Liver (tissue), 9 donors: Measurements from ENCODE around the gene DCPS. TPM values are rescaled to one million over a fixed set of nuclear protein-coding genes. Genes with fewer than 3 reads are reported as not detected.
A peak's percentile ranks its signal among the peaks of the same experiment; 100 is the strongest.

ENCODE experiments used
- DNase-seq: peaks from one replicate; pipeline ENCODE4 v3.0.0-alpha.2; 2017; ENCODE audit warnings: low spot score
- H3K27ac ChIP-seq, 2 donors: one replicate each; pipeline ENCODE4 v1.7.0; 2013; ENCODE audit warnings: inconsistent platforms in 2 of 2, low read length in 2 of 2, control low read depth in 1 of 2, low read depth in 1 of 2, mild to moderate bottlenecking in 1 of 2
- H3K27me3 ChIP-seq, 4 donors: one replicate each; pipeline versions ENCODE4 v1.6.1 to v1.7.0; 2013; ENCODE audit warnings: low read length in 3 of 4, inconsistent platforms in 1 of 4, mild to moderate bottlenecking in 1 of 4, moderate library complexity in 1 of 4; ENCODE audit not compliant: control insufficient read depth in 4 of 4, insufficient read depth in 4 of 4
- H3K36me3 ChIP-seq, 4 donors: one replicate each; pipeline versions ENCODE4 v1.6.1 to v1.7.0; 2013; ENCODE audit warnings: low read length in 3 of 4, mild to moderate bottlenecking in 3 of 4, low read depth in 1 of 4, moderate library complexity in 1 of 4; ENCODE audit not compliant: control insufficient read depth in 4 of 4, insufficient read depth in 3 of 4
- H3K4me1 ChIP-seq, 4 donors: one replicate each; pipeline versions ENCODE4 v1.6.1 to v1.7.0; 2013; ENCODE audit warnings: low read length in 3 of 4, mild to moderate bottlenecking in 3 of 4, moderate library complexity in 1 of 4; ENCODE audit not compliant: control insufficient read depth in 4 of 4, insufficient read depth in 4 of 4
- H3K4me3 ChIP-seq, 3 donors: one replicate each; pipeline versions ENCODE4 v1.6.1 to v1.7.0; 2013; ENCODE audit warnings: low read length in 3 of 3, control low read depth in 1 of 3, low read depth in 1 of 3, mild to moderate bottlenecking in 1 of 3
- H3K9ac ChIP-seq, 2 donors: one replicate each; pipeline ENCODE4 v1.7.0; 2013; ENCODE audit warnings: low read length in 2 of 2, mild to moderate bottlenecking in 2 of 2, moderate library complexity in 2 of 2, control low read depth in 1 of 2, low read depth in 1 of 2
- H3K9me3 ChIP-seq, 4 donors: one replicate each; pipeline versions ENCODE4 v1.6.1 to v1.7.0; 2013; ENCODE audit warnings: low read length in 3 of 4; ENCODE audit not compliant: control insufficient read depth in 4 of 4
- ATF3 ChIP-seq: IDR thresholded peaks from 2 replicates; pipeline ENCODE4 v1.6.1; 2016; ENCODE audit warnings: antibody characterized with exemption
- EGR1 ChIP-seq, 2 donors: IDR thresholded peaks; 2 replicates each; pipeline ENCODE4 v1.6.1; 2016 to 2018; ENCODE audit warnings: antibody characterized with exemption in 2 of 2, low read depth in 2 of 2
- FOXA1 ChIP-seq: IDR thresholded peaks from 2 replicates; pipeline ENCODE4 v1.6.1; 2016; ENCODE audit warnings: antibody characterized with exemption
- FOXA2 ChIP-seq: IDR thresholded peaks from 2 replicates; pipeline ENCODE4 v1.6.1; 2016; ENCODE audit warnings: antibody characterized with exemption
- GABPA ChIP-seq, 2 donors: IDR thresholded peaks in 1 of 2; conservative IDR thresholded peaks in 1 of 2; 2 replicates each; pipeline ENCODE4 v1.6.1; 2016; ENCODE audit warnings: antibody characterized with exemption in 2 of 2, mild to moderate bottlenecking in 1 of 2, moderate library complexity in 1 of 2
- HNF4A ChIP-seq, 2 donors: conservative IDR thresholded peaks; 2 replicates each; pipeline ENCODE4 v1.6.1; 2016; ENCODE audit warnings: antibody characterized with exemption in 2 of 2, mild to moderate bottlenecking in 2 of 2
- HNF4G ChIP-seq: IDR thresholded peaks from 2 replicates; pipeline ENCODE4 v1.6.1; 2016; ENCODE audit warnings: antibody characterized with exemption
- JUND ChIP-seq, 2 donors: IDR thresholded peaks; 2 replicates each; pipeline ENCODE4 v1.6.1; 2016; ENCODE audit warnings: antibody characterized with exemption in 2 of 2
- NR2F2 ChIP-seq: IDR thresholded peaks from 2 replicates; pipeline ENCODE4 v1.6.1; 2016; ENCODE audit warnings: antibody characterized with exemption
- RAD21 ChIP-seq, 2 donors: IDR thresholded peaks; 2 replicates each; pipeline ENCODE4 v1.6.1; 2016; ENCODE audit warnings: antibody characterized with exemption in 2 of 2, mild to moderate bottlenecking in 2 of 2
- REST ChIP-seq: IDR thresholded peaks from 2 replicates; pipeline ENCODE4 v1.6.1; 2016; ENCODE audit warnings: antibody characterized with exemption, mild to moderate bottlenecking
- RXRA ChIP-seq, 2 donors: IDR thresholded peaks; 2 replicates each; pipeline ENCODE4 v1.6.1; 2017 to 2018; ENCODE audit warnings: antibody characterized with exemption in 2 of 2, mild to moderate bottlenecking in 1 of 2
- SP1 ChIP-seq: IDR thresholded peaks from 2 replicates; pipeline ENCODE4 v1.6.1; 2018; ENCODE audit warnings: antibody characterized with exemption, mild to moderate bottlenecking
- TAF1 ChIP-seq: conservative IDR thresholded peaks from 2 replicates; pipeline ENCODE4 v1.6.1; 2016; ENCODE audit warnings: antibody characterized with exemption, mild to moderate bottlenecking
- YY1 ChIP-seq: IDR thresholded peaks from 2 replicates; pipeline ENCODE4 v1.6.1; 2016; ENCODE audit warnings: antibody characterized with exemption, mild to moderate bottlenecking
- WGBS: extraction: QIAGEN DNeasy Blood & Tissue Kit; methylation state at CpG from one replicate; pipeline ENCODE4 v1.1.7; 2013; 5-methylcytosine and 5-hydroxymethylcytosine counted together
- polyA plus RNA-seq, 2 donors: library from polyadenylated mRNA; stranded (reverse) in 1 of 2; unstranded in 1 of 2; fragments of 200-250 nt in 1 of 2; fragments of >200 nt in 1 of 2; fragmentation: Nextera tagmentation in 1 of 2; extraction: Ambion mirVana in 1 of 2; gene quantifications; one replicate each; pipeline versions ENCODE4 v1.2.1 to v1.2.3, GENCODE V29; 2013 to 2015
- total RNA-seq, 2 donors: library from RNA; depleted of rRNA; stranded (reverse); fragments of >200 nt; gene quantifications; one replicate each; pipeline ENCODE4 v1.2.3, GENCODE V29; 2014
- TF ChIP-seq, protein P1 (sequence below): fragments of 150-350 bp; IDR thresholded peaks from 2 replicates; pipeline ENCODE4 v1.5.1; 2017; ENCODE audit warnings: improper control_type of control experiment, low read depth, low read length; ENCODE audit not compliant: missing input control
- TF ChIP-seq, protein P2 (sequence below): IDR thresholded peaks from 2 replicates; pipeline ENCODE4 v1.6.1; 2016; ENCODE audit warnings: antibody characterized with exemption
- TF ChIP-seq, protein P3 (sequence below): IDR thresholded peaks from 2 replicates; pipeline ENCODE4 v1.6.1; 2016; ENCODE audit warnings: antibody characterized with exemption
- donor health status: healthy.
- donor health status: healthy.
- donor health status: healthy.
- donor health status: healthy.
- donor health status: healthy.

DCPS gene
- total and polyA plus RNA-seq, 4 donors = 5.6 to 61.0 (median 19.0) TPM

- peak; percentile 93 for TF ChIP-seq SP1
- peak; percentile 75 for TF ChIP-seq TAF1
- peak; percentile 78 for TF ChIP-seq FOXA1
- TF ChIP-seq EGR1 (IDR thresholded peaks at IDR 0.05; ENCODE audit: low read depth in 2 of 2) = peak in 1 of 2 donors; percentile 52
- TF ChIP-seq, protein P1, sequence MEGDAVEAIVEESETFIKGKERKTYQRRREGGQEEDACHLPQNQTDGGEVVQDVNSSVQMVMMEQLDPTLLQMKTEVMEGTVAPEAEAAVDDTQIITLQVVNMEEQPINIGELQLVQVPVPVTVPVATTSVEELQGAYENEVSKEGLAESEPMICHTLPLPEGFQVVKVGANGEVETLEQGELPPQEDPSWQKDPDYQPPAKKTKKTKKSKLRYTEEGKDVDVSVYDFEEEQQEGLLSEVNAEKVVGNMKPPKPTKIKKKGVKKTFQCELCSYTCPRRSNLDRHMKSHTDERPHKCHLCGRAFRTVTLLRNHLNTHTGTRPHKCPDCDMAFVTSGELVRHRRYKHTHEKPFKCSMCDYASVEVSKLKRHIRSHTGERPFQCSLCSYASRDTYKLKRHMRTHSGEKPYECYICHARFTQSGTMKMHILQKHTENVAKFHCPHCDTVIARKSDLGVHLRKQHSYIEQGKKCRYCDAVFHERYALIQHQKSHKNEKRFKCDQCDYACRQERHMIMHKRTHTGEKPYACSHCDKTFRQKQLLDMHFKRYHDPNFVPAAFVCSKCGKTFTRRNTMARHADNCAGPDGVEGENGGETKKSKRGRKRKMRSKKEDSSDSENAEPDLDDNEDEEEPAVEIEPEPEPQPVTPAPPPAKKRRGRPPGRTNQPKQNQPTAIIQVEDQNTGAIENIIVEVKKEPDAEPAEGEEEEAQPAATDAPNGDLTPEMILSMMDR = no peak
- TF ChIP-seq HNF4A (conservative IDR thresholded peaks at IDR 0.05) = peak; percentile 79 to 85
- peak; percentile 41 for TF ChIP-seq ATF3
- TF ChIP-seq HNF4G = no peak
- peak in 1 of 2 donors; percentile 9 for TF ChIP-seq RAD21 (IDR thresholded peaks at IDR 0.05)
- peak in 1 of 2 donors; percentile 47 for TF ChIP-seq GABPA (IDR thresholded peaks at IDR 0.05 in 1 of 2, conservative IDR thresholded peaks at IDR 0.05 in 1 of 2)
- TF ChIP-seq RXRA (IDR thresholded peaks at IDR 0.05) = peak; percentile 97
- TF ChIP-seq, protein P2, sequence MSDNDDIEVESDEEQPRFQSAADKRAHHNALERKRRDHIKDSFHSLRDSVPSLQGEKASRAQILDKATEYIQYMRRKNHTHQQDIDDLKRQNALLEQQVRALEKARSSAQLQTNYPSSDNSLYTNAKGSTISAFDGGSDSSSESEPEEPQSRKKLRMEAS = peak; percentile 88
- TF ChIP-seq FOXA2 = peak; percentile 86
- TF ChIP-seq YY1 = peak; percentile 90
- TF ChIP-seq, protein P3, sequence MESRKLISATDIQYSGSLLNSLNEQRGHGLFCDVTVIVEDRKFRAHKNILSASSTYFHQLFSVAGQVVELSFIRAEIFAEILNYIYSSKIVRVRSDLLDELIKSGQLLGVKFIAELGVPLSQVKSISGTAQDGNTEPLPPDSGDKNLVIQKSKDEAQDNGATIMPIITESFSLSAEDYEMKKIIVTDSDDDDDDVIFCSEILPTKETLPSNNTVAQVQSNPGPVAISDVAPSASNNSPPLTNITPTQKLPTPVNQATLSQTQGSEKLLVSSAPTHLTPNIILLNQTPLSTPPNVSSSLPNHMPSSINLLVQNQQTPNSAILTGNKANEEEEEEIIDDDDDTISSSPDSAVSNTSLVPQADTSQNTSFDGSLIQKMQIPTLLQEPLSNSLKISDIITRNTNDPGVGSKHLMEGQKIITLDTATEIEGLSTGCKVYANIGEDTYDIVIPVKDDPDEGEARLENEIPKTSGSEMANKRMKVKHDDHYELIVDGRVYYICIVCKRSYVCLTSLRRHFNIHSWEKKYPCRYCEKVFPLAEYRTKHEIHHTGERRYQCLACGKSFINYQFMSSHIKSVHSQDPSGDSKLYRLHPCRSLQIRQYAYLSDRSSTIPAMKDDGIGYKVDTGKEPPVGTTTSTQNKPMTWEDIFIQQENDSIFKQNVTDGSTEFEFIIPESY = peak; percentile 81
- TF ChIP-seq REST = peak; percentile 58
- peak; percentile 67 for TF ChIP-seq NR2F2
- peak; percentile 41 to 69 for TF ChIP-seq JUND (IDR thresholded peaks at IDR 0.05)
- Histone ChIP-seq H3K9me3 (no peaks in the 10 kb centered on the region), H3K36me3 (peaks cover 2 to 15% (median 6%) of the 10 kb centered on the region in 4 donors), H3K27me3 (no peaks in the 10 kb centered on the region), H3K4me1 (peaks cover 3 to 24% (median 10%) of the 10 kb centered on the region in 4 donors), H3K9ac (peak overlapping the region; percentile 88 to 93), H3K4me3 (peak overlapping the region; percentile 54 to 67 (median 64)), H3K27ac (peak overlapping the region; percentile 94 to 97)
- DNase-seq = no peak
- WGBS = 37% methylated on average over 17 of the region's 17 CpGs
These were observed 23.6 kb downstream of the DCPS start for GRCh38 chr11:126327281-126328000.
